K562 (cell line): ENCODE data around the gene ME3. TPM values are rescaled to one million over a fixed set of nuclear protein-coding genes. Genes with fewer than 3 reads are reported as not detected.

Source experiments
- ATAC-seq: fragments of 200-7000 bp; cut with Tn5 transposase; 3 replicates; pipeline ENCODE4 v1.9.1; 2020; ENCODE audit warnings: moderate library complexity
- BruUV-seq: library from RNA; stranded (reverse); fragments of 400-500 nt; replicated peaks from 2 replicates; lab custom pipeline; 2021; lab: Mats Ljungman, UMichigan
- CTCF ChIA-PET: fragments of 300-600 bp; formaldehyde crosslinking; extraction: SDS; loops from one replicate; lab custom pipeline; 2021; ENCODE audit warnings: low intra/inter-chr PET ratio; lab: Yijun Ruan, JAX
- POLR2A ChIA-PET: fragments of 300-600, 350-650 bp; sonication (Branson Sonifier 250); formaldehyde crosslinking; extraction: SDS; loops from one replicate; lab custom pipeline; 2021; ENCODE audit warnings: antibody characterized with exemption, inconsistent platforms; lab: Yijun Ruan, JAX
- DNase-seq, 4 experiments: peaks; one replicate each; pipeline versions ENCODE4 v3.0.0 to v3.0.0-alpha.2; 2011 to 2018; ENCODE audit warnings: low spot score in 3 of 4, mixed read lengths in 3 of 4; ENCODE audit errors: extremely low read depth in 1 of 4
- FAIRE-seq: peaks from 2 replicates; lab custom pipeline; 2011; peaks lifted over from hg19 to GRCh38; lab: Jason Lieb, UNC
- H2AFZ ChIP-seq: 2 replicates; pipeline ENCODE4 v1.6.0; 2011; ENCODE audit warnings: low read depth, low read length, control low read depth, inconsistent platforms
- H3K27ac ChIP-seq: fragments of 200-600 bp; 3 replicates; pipeline ENCODE4 v1.8.0; 2011; ENCODE audit warnings: low read depth, mild to moderate bottlenecking, control low read depth, inconsistent platforms, low read length, moderate library complexity, mixed read lengths; ENCODE audit errors: extremely low read depth
- H3K27me3 ChIP-seq, 2 experiments: fragments of 300-600 bp in 1 of 2; 2 replicates in 1 of 2; 3 replicates in 1 of 2; pipeline versions ENCODE4 v1.6.0 to v1.8.0; 2011; ENCODE audit warnings: inconsistent platforms in 2 of 2, low read length in 2 of 2, mild to moderate bottlenecking in 1 of 2, mixed read lengths in 1 of 2, moderate library complexity in 1 of 2; ENCODE audit not compliant: control insufficient read depth in 2 of 2, insufficient read depth in 2 of 2
- H3K36me3 ChIP-seq: fragments of 300-600 bp; 3 replicates; pipeline ENCODE4 v1.8.0; 2011; ENCODE audit warnings: mild to moderate bottlenecking, low read length, inconsistent platforms; ENCODE audit not compliant: control insufficient read depth, insufficient read depth
- H3K4me1 ChIP-seq, 2 experiments: fragments of 200-600 bp in 1 of 2; replicated peaks in 1 of 2; 2 replicates in 1 of 2; 3 replicates in 1 of 2; pipeline versions ENCODE4 v1.5.1 to v1.8.0; 2011; ENCODE audit warnings: inconsistent platforms in 2 of 2, low read length in 2 of 2, mild to moderate bottlenecking in 1 of 2, mixed read lengths in 1 of 2, moderate library complexity in 1 of 2; ENCODE audit not compliant: control insufficient read depth in 2 of 2, insufficient read depth in 2 of 2
- H3K4me2 ChIP-seq: 2 replicates; pipeline ENCODE4 v1.6.1; 2011; ENCODE audit warnings: low read length, control low read depth, inconsistent platforms, mixed read lengths; ENCODE audit not compliant: insufficient read depth
- H3K4me3 ChIP-seq: fragments of 200-600 bp; sonication (generic), shearing (Covaris generic); 2 replicates; pipeline ENCODE4 v1.5.1; 2016; ENCODE audit warnings: control low read depth, inconsistent platforms
- H3K79me2 ChIP-seq: fragments of 200-600 bp; 3 replicates; pipeline ENCODE4 v1.8.0; 2011; ENCODE audit warnings: low read length, inconsistent platforms; ENCODE audit not compliant: control insufficient read depth, insufficient read depth
- H3K9ac ChIP-seq, 2 experiments: 2 replicates each; pipeline versions ENCODE4 v1.6.0 to v1.6.1; 2011; ENCODE audit warnings: low read depth in 2 of 2, low read length in 2 of 2, control low read depth in 1 of 2, inconsistent platforms in 1 of 2, mild to moderate bottlenecking in 1 of 2, mixed read lengths in 1 of 2; ENCODE audit not compliant: insufficient read depth in 1 of 2
- H3K9me1 ChIP-seq: one replicate; pipeline ENCODE4 v1.6.0; 2011; ENCODE audit warnings: inconsistent platforms, mild to moderate bottlenecking, low read length, moderate library complexity; ENCODE audit not compliant: control insufficient read depth, insufficient read depth
- H3K9me3 ChIP-seq: replicated peaks from 2 replicates; pipeline ENCODE4 v1.5.1; 2011; ENCODE audit warnings: low read depth, low read length, inconsistent platforms; ENCODE audit not compliant: control insufficient read depth, insufficient read depth
- H4K20me1 ChIP-seq: replicated peaks from 2 replicates; pipeline ENCODE4 v1.6.1; 2011; ENCODE audit warnings: low read length, inconsistent platforms, mixed read lengths; ENCODE audit not compliant: control insufficient read depth, insufficient read depth
- ARID2 ChIP-seq: fragments of 450-650 bp; IDR thresholded peaks from 2 replicates; pipeline ENCODE4 v1.6.1; 2017; ENCODE audit warnings: antibody characterized with exemption, mild to moderate bottlenecking
- ARNT ChIP-seq, 2 experiments: fragments of 450-650 bp; IDR thresholded peaks; 2 replicates each; pipeline ENCODE4 v1.6.1; 2016; ENCODE audit warnings: mild to moderate bottlenecking in 1 of 2
- EHMT2 ChIP-seq: fragments of 450-650 bp; IDR thresholded peaks from 2 replicates; pipeline ENCODE4 v1.6.1; 2018; ENCODE audit warnings: antibody characterized with exemption
- EP400 ChIP-seq: fragments of 450-650 bp; IDR thresholded peaks from 2 replicates; pipeline ENCODE4 v1.6.1; 2017; ENCODE audit warnings: antibody characterized with exemption, mild to moderate bottlenecking, moderate library complexity
- JUNB ChIP-seq: fragments of 450-650 bp; formaldehyde crosslinking; conservative IDR thresholded peaks from 2 replicates; pipeline ENCODE4 v1.4.0; 2020; ENCODE audit warnings: mild to moderate bottlenecking
- KAT2B ChIP-seq: IDR thresholded peaks from one replicate; pipeline ENCODE4 v1.6.1; 2012; ENCODE audit warnings: low read depth, mild to moderate bottlenecking, control low read depth, inconsistent platforms, low read length, moderate library complexity
- MAFK ChIP-seq: IDR thresholded peaks from 2 replicates; pipeline ENCODE4 v1.6.1; 2011; ENCODE audit warnings: low read length, improper control_type of control experiment
- NFIC ChIP-seq: fragments of 450-650 bp; IDR thresholded peaks from 2 replicates; pipeline ENCODE4 v1.6.1; 2017; ENCODE audit warnings: mild to moderate bottlenecking, inconsistent platforms
- PTBP1 ChIP-seq: fragments of 200-400 bp; formaldehyde crosslinking; IDR thresholded peaks from 2 replicates; pipeline ENCODE4 v1.6.1; 2017; ENCODE audit warnings: low read depth, low read length
- U2AF1 ChIP-seq: fragments of 200-400 bp; formaldehyde crosslinking; optimal IDR thresholded peaks from 2 replicates; pipeline ENCODE3; 2017; ENCODE audit warnings: mild to moderate bottlenecking, low read depth, low read length, moderate library complexity
- ZNF232 ChIP-seq: sonication (generic); formaldehyde crosslinking; IDR thresholded peaks from 2 replicates; pipeline ENCODE4 v1.8.0; 2022; ENCODE audit warnings: mild to moderate bottlenecking, missing genetic modification reagents
- WGBS: fragments of 100-300 bp; shearing (Covaris generic); methylation state at CpG from one replicate; pipeline ENCODE4 v1.1.6; 2016; ENCODE audit warnings: low coverage, mixed read lengths; ENCODE audit not compliant: insufficient coverage; ENCODE audit errors: missing lambda C conversion rate; 5-methylcytosine and 5-hydroxymethylcytosine counted together
- in situ Hi-C: fragments of 300-500 bp; cut with MboI; formaldehyde crosslinking; loops from 4 replicates; pipeline ENCODE4 v1.15.0; 2018; ENCODE audit warnings: inconsistent platforms, mixed read lengths
- intact Hi-C: fragments of 100-400 bp; cut with micrococcal nuclease; formaldehyde crosslinking; loops from 2 replicates; pipeline ENCODE4 v1.14.2; 2022
- polyA plus RNA-seq, 8 experiments: library from polyadenylated mRNA; depleted of rRNA in 4 of 8; stranded (reverse) in 5 of 8; unstranded in 3 of 8; fragments of >200 nt; fragmentation: Nextera tagmentation in 2 of 8; fragmentation: Illumina TruSeq in 1 of 8; extraction: Ambion mirVana in 2 of 8; extraction: Trizol in 1 of 8; gene quantifications; 2 replicates each; pipeline versions ENCODE4 v1.2.1 to v1.2.3, GENCODE V29; 2011 to 2014; ENCODE audit warnings: inconsistent platforms in 1 of 8, missing spikeins in 1 of 8
- total RNA-seq, 7 experiments: library from RNA; depleted of rRNA in 6 of 7; stranded (reverse); fragments of >200 nt in 6 of 7; fragmentation: Illumina TruSeq in 2 of 7; extraction: Trizol in 2 of 7; gene quantifications; 2 replicates each; pipeline versions ENCODE4 v1.2.1 to v1.2.3, GENCODE V29; 2011 to 2021; ENCODE audit warnings: low replicate concordance in 1 of 7
- TF ChIP-seq, protein P1 (sequence below): sonication (generic); formaldehyde crosslinking; IDR thresholded peaks from 2 replicates; pipeline ENCODE4 v1.9.0; 2022; ENCODE audit warnings: mild to moderate bottlenecking, missing genetic modification reagents
- TF ChIP-seq, protein P2 (sequence below), 2 experiments: fragments of 450-650 bp; IDR thresholded peaks; 2 replicates each; pipeline ENCODE4 v1.6.1; 2016

The ME3 gene
- total and polyA plus RNA-seq, 9 of the 15 experiments (the other 6 are each of a cell fraction or from before 2014, with no cell fraction given): not detected

DNA sequence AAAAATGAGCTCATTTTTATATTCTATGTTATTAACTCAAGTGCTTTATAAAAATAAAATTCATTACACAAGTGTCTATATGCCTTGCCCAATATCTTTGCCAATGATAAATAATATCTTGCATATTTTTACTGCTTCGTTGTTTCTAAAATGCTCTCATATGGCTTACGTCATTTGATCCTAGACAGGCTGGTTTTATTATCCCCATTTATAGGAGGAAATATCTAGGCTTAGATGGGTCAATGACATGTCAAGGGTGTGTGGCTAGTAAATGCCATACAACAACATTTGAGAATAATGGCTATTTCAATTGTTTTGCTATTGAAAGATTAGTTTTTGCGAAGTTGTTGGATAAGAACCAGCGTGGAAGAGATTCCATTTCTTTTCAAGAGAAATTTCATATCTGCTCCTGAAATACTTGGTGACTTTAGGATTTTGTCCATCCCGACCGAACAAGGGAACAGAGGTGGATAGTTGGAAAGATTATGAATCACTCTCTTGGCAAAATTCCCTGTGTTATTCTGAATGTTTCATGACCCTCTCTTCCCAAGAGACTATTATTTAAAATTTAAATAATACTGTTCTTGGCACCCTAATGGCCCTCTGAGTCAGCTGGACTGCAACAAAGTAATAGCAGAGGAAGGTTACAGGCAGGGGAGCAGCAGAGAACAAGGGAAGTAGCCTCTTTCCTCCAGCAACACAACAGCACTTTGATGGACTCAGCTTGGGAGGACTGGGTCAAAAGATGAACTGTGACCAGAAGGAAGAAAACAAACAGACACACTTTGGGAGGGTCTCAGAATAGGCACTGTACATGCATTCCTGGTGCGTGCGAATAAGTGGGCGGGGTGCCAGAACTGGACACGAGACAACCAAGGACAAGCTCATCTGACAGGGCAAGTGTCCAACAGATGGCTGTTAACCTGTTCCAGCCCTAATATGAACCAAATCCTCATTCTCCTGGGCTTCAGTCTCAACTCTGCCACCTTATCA lies 94.5 kb downstream of the ME3 start:
- no peak for ATAC-seq
- no peak overlapping the region for H3K4me2 ChIP-seq
- H3K36me3 ChIP-seq: no peaks in the 10 kb centered on the region
- TF ChIP-seq EP400 (no peak), NFIC (peak; percentile 41)
- POLR2A ChIA-PET: interaction anchor here (0.7 kb wide), 1 partner anchor 37 kb away, joined by 3 read pairs; no protein-coding TSS in a partner anchor
- in situ Hi-C loops (no loop called here), intact Hi-C loops (no loop called here)
- no peaks in the 10 kb centered on the region for H3K9me1 ChIP-seq
- no peak for DNase-seq
- no peaks in the 10 kb centered on the region for H3K79me2 ChIP-seq
- no peak overlapping the region for H3K4me3 ChIP-seq
- H3K9ac ChIP-seq: no peak overlapping the region
- CTCF ChIA-PET: no interaction called here
- no peaks in the 10 kb centered on the region for H3K9me3 ChIP-seq
- FAIRE-seq: no peak
- H3K27ac ChIP-seq: no peak overlapping the region
- H3K4me1 ChIP-seq: no peaks in the 10 kb centered on the region
- no peak overlapping the region for H2AFZ ChIP-seq
- no peaks in the 10 kb centered on the region for H4K20me1 ChIP-seq
- WGBS: 1% methylated on average over 10 of the region's 10 CpGs
- H3K27me3 ChIP-seq: peaks cover 5 to 14% of the 10 kb centered on the region in 2 experiments; a peak in 4 of 5 replicates
- no TSS peak for BruUV-seq

DNA sequence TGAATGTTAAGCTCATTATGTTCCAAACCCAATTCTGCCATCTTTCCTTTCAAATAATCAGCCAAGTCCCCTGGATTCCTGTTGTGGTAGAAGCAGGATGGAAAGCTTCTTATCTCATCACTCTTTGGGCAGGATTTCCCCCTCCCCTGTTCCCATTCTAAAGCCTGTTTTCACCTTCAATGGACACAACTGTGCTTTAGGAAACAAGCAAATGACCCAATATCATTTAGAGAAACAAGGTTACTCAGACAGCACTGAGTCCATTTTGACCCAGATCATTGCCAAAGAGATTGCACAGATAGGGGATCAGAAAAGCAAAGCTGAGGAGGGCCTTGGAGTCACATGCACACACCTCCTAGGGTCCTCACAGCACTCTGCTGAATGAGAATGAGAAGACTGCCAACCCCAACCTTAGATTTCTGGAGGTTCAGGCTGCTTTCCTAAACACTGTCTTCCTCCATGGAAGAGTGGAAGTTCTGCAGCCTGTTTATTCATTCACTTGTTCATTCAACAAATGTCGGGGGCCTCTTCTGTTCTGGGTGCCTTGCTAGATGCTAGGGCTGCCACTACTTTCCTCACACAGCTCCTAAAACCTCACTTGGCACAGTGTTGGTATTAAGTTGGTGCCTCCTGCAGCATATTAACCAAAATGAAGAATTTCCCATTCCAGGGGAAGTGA lies 95.3 kb downstream of the ME3 start:
- no peaks in the 10 kb centered on the region for H3K4me1 ChIP-seq
- in situ Hi-C loops (no loop called here), intact Hi-C loops (no loop called here)
- no TSS peak for BruUV-seq
- H3K27me3 ChIP-seq: peaks cover 5 to 14% of the 10 kb centered on the region in 2 experiments; a peak in 4 of 5 replicates
- TF ChIP-seq, protein P1, sequence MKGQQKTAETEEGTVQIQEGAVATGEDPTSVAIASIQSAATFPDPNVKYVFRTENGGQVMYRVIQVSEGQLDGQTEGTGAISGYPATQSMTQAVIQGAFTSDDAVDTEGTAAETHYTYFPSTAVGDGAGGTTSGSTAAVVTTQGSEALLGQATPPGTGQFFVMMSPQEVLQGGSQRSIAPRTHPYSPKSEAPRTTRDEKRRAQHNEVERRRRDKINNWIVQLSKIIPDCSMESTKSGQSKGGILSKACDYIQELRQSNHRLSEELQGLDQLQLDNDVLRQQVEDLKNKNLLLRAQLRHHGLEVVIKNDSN (CRISPR knock-in tag): no peak
- TF ChIP-seq PTBP1 (no peak), MAFK (no peak), ARNT (IDR thresholded peaks at IDR 0.05) (no peak), JUNB (CRISPR knock-in tag) (no peak), EHMT2 (no peak), U2AF1 (no peak), ARID2 (no peak), ZNF232 (no peak), KAT2B (no peak)
- TF ChIP-seq, protein P2, sequence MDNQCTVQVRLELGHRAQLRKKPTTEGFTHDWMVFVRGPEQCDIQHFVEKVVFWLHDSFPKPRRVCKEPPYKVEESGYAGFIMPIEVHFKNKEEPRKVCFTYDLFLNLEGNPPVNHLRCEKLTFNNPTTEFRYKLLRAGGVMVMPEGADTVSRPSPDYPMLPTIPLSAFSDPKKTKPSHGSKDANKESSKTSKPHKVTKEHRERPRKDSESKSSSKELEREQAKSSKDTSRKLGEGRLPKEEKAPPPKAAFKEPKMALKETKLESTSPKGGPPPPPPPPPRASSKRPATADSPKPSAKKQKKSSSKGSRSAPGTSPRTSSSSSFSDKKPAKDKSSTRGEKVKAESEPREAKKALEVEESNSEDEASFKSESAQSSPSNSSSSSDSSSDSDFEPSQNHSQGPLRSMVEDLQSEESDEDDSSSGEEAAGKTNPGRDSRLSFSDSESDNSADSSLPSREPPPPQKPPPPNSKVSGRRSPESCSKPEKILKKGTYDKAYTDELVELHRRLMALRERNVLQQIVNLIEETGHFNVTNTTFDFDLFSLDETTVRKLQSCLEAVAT (IDR thresholded peaks at IDR 0.05): no peak
- ATAC-seq (no peak), DNase-seq (no peak), FAIRE-seq (no peak)
- no peak overlapping the region for H3K4me3 ChIP-seq
- ChIA-PET CTCF (no interaction called here), POLR2A (interaction anchor here (1.0 kb wide), 1 partner anchor 26 kb away, joined by 4 read pairs; no protein-coding TSS in a partner anchor)
- H3K36me3 ChIP-seq: no peaks in the 10 kb centered on the region
- H2AFZ ChIP-seq: no peak overlapping the region
- H3K79me2 ChIP-seq: no peaks in the 10 kb centered on the region
- no peak overlapping the region for H3K4me2 ChIP-seq
- H3K9me3 ChIP-seq: no peaks in the 10 kb centered on the region
- no peaks in the 10 kb centered on the region for H3K9me1 ChIP-seq
- no peaks in the 10 kb centered on the region for H4K20me1 ChIP-seq
- no peak overlapping the region for H3K27ac ChIP-seq
- WGBS: 0% methylated on average over 1 of the region's 1 CpG
- H3K9ac ChIP-seq: no peak overlapping the region
